ENCODE measurements around the gene FRMD4A.
A peak's percentile ranks its signal among the peaks of the same experiment; 100 is the strongest.
"Not testable (repeated sequence)": the region's sequence is repeated elsewhere in the genome, so short reads cannot be mapped to it uniquely, and the experiment has no call there.

The FRMD4A gene

GRCh38 chr10:13909516-13910258, 421.0 kb downstream of the FRMD4A start:
- Histone ChIP-seq H3K4me3 (ENCODE audit: low read length) (no peak overlapping the region), H3K27ac (ENCODE audit: low read depth, low read length) (no peak overlapping the region), H3K27me3 (ENCODE audit: control insufficient read depth, insufficient read depth, low read length) (no peaks in the 10 kb centered on the region), H3K9ac (ENCODE audit: low read length) (no peak overlapping the region), H3K4me1 (ENCODE audit: control insufficient read depth, insufficient read depth, low read length) (no peaks in the 10 kb centered on the region), H3K36me3 (ENCODE audit: control insufficient read depth, insufficient read depth, low read length) (no peaks in the 10 kb centered on the region)

- no peak overlapping the region for H3K9ac ChIP-seq (ENCODE audit: low read length)
- no peaks in the 10 kb centered on the region for H3K27me3 ChIP-seq (ENCODE audit: control insufficient read depth, insufficient read depth, low read length)
- H3K4me1 ChIP-seq (ENCODE audit: control insufficient read depth, insufficient read depth, low read length): no peaks in the 10 kb centered on the region
- H3K27ac ChIP-seq (ENCODE audit: low read depth, low read length): no peak overlapping the region
- no peak overlapping the region for H3K4me3 ChIP-seq (ENCODE audit: low read length)
- H3K36me3 ChIP-seq (ENCODE audit: control insufficient read depth, insufficient read depth, low read length): no peaks in the 10 kb centered on the region
Observed at GRCh38 chr10:13908475-13908874, 422.2 kb downstream of the FRMD4A start.

- Histone ChIP-seq H3K4me3 (ENCODE audit: low read length) (no peak overlapping the region), H3K9ac (ENCODE audit: low read length) (no peak overlapping the region), H3K27me3 (ENCODE audit: control insufficient read depth, insufficient read depth, low read length) (no peaks in the 10 kb centered on the region), H3K36me3 (ENCODE audit: control insufficient read depth, insufficient read depth, low read length) (no peaks in the 10 kb centered on the region), H3K4me1 (ENCODE audit: control insufficient read depth, insufficient read depth, low read length) (no peaks in the 10 kb centered on the region), H3K27ac (ENCODE audit: low read depth, low read length) (no peak overlapping the region)
Observed at GRCh38 chr10:13907570-13907969, 423.2 kb downstream of the FRMD4A start.

- H3K27me3 ChIP-seq (ENCODE audit: control insufficient read depth, insufficient read depth, low read length): no peaks in the 10 kb centered on the region
- H3K4me1 ChIP-seq (ENCODE audit: control insufficient read depth, insufficient read depth, low read length): no peaks in the 10 kb centered on the region
- H3K27ac ChIP-seq (ENCODE audit: low read depth, low read length): no peak overlapping the region
- H3K4me3 ChIP-seq (ENCODE audit: low read length): no peak overlapping the region
- H3K9ac ChIP-seq (ENCODE audit: low read length): no peak overlapping the region
- H3K36me3 ChIP-seq (ENCODE audit: control insufficient read depth, insufficient read depth, low read length): no peaks in the 10 kb centered on the region
Observed at GRCh38 chr10:13905281-13905680, 425.4 kb downstream of the FRMD4A start.

GRCh38 chr10:13904064-13904463, 426.7 kb downstream of the FRMD4A start:
- Histone ChIP-seq H3K27me3 (ENCODE audit: control insufficient read depth, insufficient read depth, low read length) (no peaks in the 10 kb centered on the region), H3K4me1 (ENCODE audit: control insufficient read depth, insufficient read depth, low read length) (no peaks in the 10 kb centered on the region), H3K9ac (ENCODE audit: low read length) (no peak overlapping the region), H3K36me3 (ENCODE audit: control insufficient read depth, insufficient read depth, low read length) (no peaks in the 10 kb centered on the region), H3K4me3 (ENCODE audit: low read length) (no peak overlapping the region), H3K27ac (ENCODE audit: low read depth, low read length) (no peak overlapping the region)

- H3K4me1 ChIP-seq (ENCODE audit: control insufficient read depth, insufficient read depth, low read length): no peaks in the 10 kb centered on the region
Observed at GRCh38 chr10:13902868-13903587, 427.7 kb downstream of the FRMD4A start.

GRCh38 chr10:13899941-13900340, 430.8 kb downstream of the FRMD4A start:
- H3K4me3 ChIP-seq (ENCODE audit: low read length): no peak overlapping the region
- no peaks in the 10 kb centered on the region for H3K36me3 ChIP-seq (ENCODE audit: control insufficient read depth, insufficient read depth, low read length)
- H3K27ac ChIP-seq (ENCODE audit: low read depth, low read length): no peak overlapping the region
- H3K4me1 ChIP-seq (ENCODE audit: control insufficient read depth, insufficient read depth, low read length): no peaks in the 10 kb centered on the region
- H3K9ac ChIP-seq (ENCODE audit: low read length): no peak overlapping the region
- H3K27me3 ChIP-seq (ENCODE audit: control insufficient read depth, insufficient read depth, low read length): no peaks in the 10 kb centered on the region

More at GRCh38 chr10:13902868-13903587, 427.7 kb downstream of the FRMD4A start:
- Histone ChIP-seq H3K4me3 (ENCODE audit: low read length) (no peak overlapping the region), H3K27ac (ENCODE audit: low read depth, low read length) (no peak overlapping the region), H3K9ac (ENCODE audit: low read length) (no peak overlapping the region), H3K36me3 (ENCODE audit: control insufficient read depth, insufficient read depth, low read length) (no peaks in the 10 kb centered on the region), H3K27me3 (ENCODE audit: control insufficient read depth, insufficient read depth, low read length) (no peaks in the 10 kb centered on the region)

GRCh38 chr10:13896146-13896545, 434.6 kb downstream of the FRMD4A start:
- not testable (repeated sequence) for H3K36me3 ChIP-seq (ENCODE audit: control insufficient read depth, insufficient read depth, low read length); H3K4me1 ChIP-seq (ENCODE audit: control insufficient read depth, insufficient read depth, low read length); H3K9ac ChIP-seq (ENCODE audit: low read length); H3K27me3 ChIP-seq (ENCODE audit: control insufficient read depth, insufficient read depth, low read length); H3K4me3 ChIP-seq (ENCODE audit: low read length); H3K27ac ChIP-seq (ENCODE audit: low read depth, low read length)

GRCh38 chr10:13894412-13895093, 436.2 kb downstream of the FRMD4A start:
- Histone ChIP-seq H3K4me3 (ENCODE audit: low read length) (no peak overlapping the region), H3K27me3 (ENCODE audit: control insufficient read depth, insufficient read depth, low read length) (peaks cover 6% of the 10 kb centered on the region), H3K36me3 (ENCODE audit: control insufficient read depth, insufficient read depth, low read length) (no peaks in the 10 kb centered on the region), H3K9ac (ENCODE audit: low read length) (no peak overlapping the region), H3K27ac (ENCODE audit: low read depth, low read length) (no peak overlapping the region), H3K4me1 (ENCODE audit: control insufficient read depth, insufficient read depth, low read length) (peaks cover 3% of the 10 kb centered on the region)

- no peak overlapping the region for H3K27ac ChIP-seq (ENCODE audit: low read depth, low read length)
- no peak overlapping the region for H3K4me3 ChIP-seq (ENCODE audit: low read length)
- peaks cover 3% of the 10 kb centered on the region for H3K4me1 ChIP-seq (ENCODE audit: control insufficient read depth, insufficient read depth, low read length)
- H3K27me3 ChIP-seq (ENCODE audit: control insufficient read depth, insufficient read depth, low read length): peaks cover 6% of the 10 kb centered on the region
- no peak overlapping the region for H3K9ac ChIP-seq (ENCODE audit: low read length)
- H3K36me3 ChIP-seq (ENCODE audit: control insufficient read depth, insufficient read depth, low read length): no peaks in the 10 kb centered on the region
Observed at GRCh38 chr10:13893926-13894325, 436.8 kb downstream of the FRMD4A start.

- Histone ChIP-seq H3K4me3 (ENCODE audit: low read length) (no peak overlapping the region), H3K36me3 (ENCODE audit: control insufficient read depth, insufficient read depth, low read length) (no peaks in the 10 kb centered on the region), H3K27me3 (ENCODE audit: control insufficient read depth, insufficient read depth, low read length) (peaks cover 6% of the 10 kb centered on the region), H3K9ac (ENCODE audit: low read length) (no peak overlapping the region), H3K27ac (ENCODE audit: low read depth, low read length) (no peak overlapping the region), H3K4me1 (ENCODE audit: control insufficient read depth, insufficient read depth, low read length) (peaks cover 3% of the 10 kb centered on the region)
Observed at GRCh38 chr10:13892871-13893270, 437.9 kb downstream of the FRMD4A start.

GRCh38 chr10:13892001-13892491, 438.7 kb downstream of the FRMD4A start:
- H3K36me3 ChIP-seq (ENCODE audit: control insufficient read depth, insufficient read depth, low read length): no peaks in the 10 kb centered on the region
- H3K27ac ChIP-seq (ENCODE audit: low read depth, low read length): peak overlapping the region; percentile 11
- peaks cover 3% of the 10 kb centered on the region for H3K4me1 ChIP-seq (ENCODE audit: control insufficient read depth, insufficient read depth, low read length)
- no peak overlapping the region for H3K9ac ChIP-seq (ENCODE audit: low read length)
- peak overlapping the region; percentile 61 for H3K4me3 ChIP-seq (ENCODE audit: low read length)
- H3K27me3 ChIP-seq (ENCODE audit: control insufficient read depth, insufficient read depth, low read length): peaks cover 6% of the 10 kb centered on the region
